ENCODE results near the gene NBPF4. TPM values are rescaled to one million over a fixed set of nuclear protein-coding genes. Genes with fewer than 3 reads are reported as not detected.
"Not testable (repeated sequence)": the region's sequence is repeated elsewhere in the genome, so short reads cannot be mapped to it uniquely, and the experiment has no call there.

Gene NBPF4
- total and polyA plus RNA-seq, 9 donors: 0.05 to 0.11 TPM; not detected in 7

DNA sequence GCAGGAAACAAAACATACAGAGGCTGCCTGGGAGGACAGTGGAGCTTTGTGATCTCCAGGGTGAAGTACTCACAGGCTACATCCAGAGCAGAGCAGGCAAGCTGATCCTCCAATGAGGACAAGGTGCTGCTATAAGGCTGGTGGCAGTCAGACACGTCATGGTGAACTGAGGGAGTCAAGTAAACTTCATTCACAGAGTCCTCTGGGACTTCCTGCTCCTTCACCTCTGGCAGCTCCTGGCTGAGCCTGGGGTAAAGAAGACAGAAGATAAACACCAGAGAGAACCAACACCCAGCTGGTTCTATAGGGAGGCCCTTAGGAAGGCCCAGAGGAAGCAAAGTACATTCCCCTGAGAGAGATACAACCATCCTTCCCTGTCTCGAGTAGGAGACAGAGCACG lies 11.7 kb downstream of the NBPF4 start:
- H3K4me1 ChIP-seq (ENCODE audit: control insufficient read depth, insufficient read depth, low read length); H3K27ac ChIP-seq (ENCODE audit: low read length); H3K9me3 ChIP-seq (replicated peaks; ENCODE audit: control insufficient read depth, low read depth, low read length); H3K27me3 ChIP-seq (ENCODE audit: control insufficient read depth, insufficient read depth, low read length); DNase-seq; H3K36me3 ChIP-seq (ENCODE audit: control insufficient read depth, insufficient read depth, low read length); H3K4me3 ChIP-seq (ENCODE audit: low read length): not testable (repeated sequence)
- no CpG with 5 or more reads among the region's 3 CpGs for WGBS (ENCODE audit: insufficient coverage)

DNA sequence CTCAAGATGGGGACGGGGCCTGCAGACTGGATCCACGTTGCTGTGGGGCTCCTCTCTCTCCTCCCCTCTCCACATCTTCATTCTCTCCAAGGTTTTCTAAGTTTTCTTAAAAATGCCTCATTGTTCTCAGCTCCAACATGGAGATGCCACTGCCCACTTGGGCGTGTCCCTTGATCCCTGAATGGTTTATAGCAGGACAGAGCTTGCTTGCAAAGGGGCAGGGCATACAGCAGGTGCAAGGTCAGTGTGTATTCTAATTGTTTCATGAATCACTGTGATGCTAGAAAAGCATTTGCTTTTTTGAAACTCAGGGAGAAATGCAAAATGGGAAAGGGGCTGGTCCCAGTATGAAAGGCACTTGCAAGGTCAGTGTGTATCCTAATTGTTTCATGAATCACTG lies 13.9 kb downstream of the NBPF4 start:
- not testable (repeated sequence) for DNase-seq; H3K27ac ChIP-seq (ENCODE audit: low read length); H3K27me3 ChIP-seq (ENCODE audit: control insufficient read depth, insufficient read depth, low read length); H3K36me3 ChIP-seq (ENCODE audit: control insufficient read depth, insufficient read depth, low read length); H3K4me3 ChIP-seq (ENCODE audit: low read length); H3K4me1 ChIP-seq (ENCODE audit: control insufficient read depth, insufficient read depth, low read length); H3K9me3 ChIP-seq (replicated peaks; ENCODE audit: control insufficient read depth, low read depth, low read length)
- no CpG with 5 or more reads among the region's 3 CpGs for WGBS (ENCODE audit: insufficient coverage)

DNA sequence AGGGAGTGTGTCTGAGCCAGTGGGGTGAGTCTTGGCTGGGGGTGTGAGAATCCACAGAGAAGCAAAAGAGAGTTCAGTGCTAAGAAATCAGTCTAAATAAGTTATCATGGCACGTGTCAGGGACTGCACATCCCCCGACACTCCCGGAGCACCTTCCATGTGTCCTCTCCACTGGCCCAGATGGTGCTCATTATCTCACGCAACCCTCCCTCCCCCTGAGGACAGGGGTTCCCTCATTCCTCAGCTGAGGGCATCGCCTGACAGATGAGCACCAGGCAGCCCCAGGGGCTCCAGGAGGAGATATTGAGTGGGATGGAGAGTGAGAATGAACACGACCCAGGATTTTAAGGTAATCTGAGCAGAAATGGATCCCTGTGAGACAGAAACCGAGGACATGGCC lies 16.1 kb downstream of the NBPF4 start:
- H3K27ac ChIP-seq (ENCODE audit: low read length); DNase-seq; H3K27me3 ChIP-seq (ENCODE audit: control insufficient read depth, insufficient read depth, low read length); H3K4me3 ChIP-seq (ENCODE audit: low read length); H3K36me3 ChIP-seq (ENCODE audit: control insufficient read depth, insufficient read depth, low read length); H3K4me1 ChIP-seq (ENCODE audit: control insufficient read depth, insufficient read depth, low read length); H3K9me3 ChIP-seq (replicated peaks; ENCODE audit: control insufficient read depth, low read depth, low read length): not testable (repeated sequence)
- WGBS (ENCODE audit: insufficient coverage): no CpG with 5 or more reads among the region's 7 CpGs

DNA sequence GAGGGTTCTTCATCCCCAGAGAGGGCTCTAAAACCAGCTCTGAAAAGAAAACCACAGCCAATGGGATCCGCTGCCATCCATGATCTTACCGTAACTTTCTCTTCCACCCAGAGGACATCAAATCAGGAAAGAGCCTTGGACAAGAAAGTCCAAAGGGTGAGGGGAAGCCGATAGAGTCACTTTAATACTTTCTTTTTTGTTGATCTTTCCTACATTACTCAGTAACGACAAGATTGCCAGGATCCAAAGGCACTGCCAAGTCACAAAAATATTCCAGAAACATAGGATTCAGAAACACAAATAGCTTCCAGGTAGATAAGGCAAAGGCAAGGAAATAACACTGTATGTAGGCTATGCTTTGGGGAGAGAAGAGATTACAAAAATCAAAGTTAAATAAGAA lies 17.0 kb downstream of the NBPF4 start:
- not testable (repeated sequence) for H3K27ac ChIP-seq (ENCODE audit: low read length); H3K27me3 ChIP-seq (ENCODE audit: control insufficient read depth, insufficient read depth, low read length); H3K36me3 ChIP-seq (ENCODE audit: control insufficient read depth, insufficient read depth, low read length); H3K4me1 ChIP-seq (ENCODE audit: control insufficient read depth, insufficient read depth, low read length); H3K4me3 ChIP-seq (ENCODE audit: low read length); H3K9me3 ChIP-seq (replicated peaks; ENCODE audit: control insufficient read depth, low read depth, low read length); DNase-seq
- WGBS (ENCODE audit: insufficient coverage): no CpG with 5 or more reads among the region's 4 CpGs

DNA sequence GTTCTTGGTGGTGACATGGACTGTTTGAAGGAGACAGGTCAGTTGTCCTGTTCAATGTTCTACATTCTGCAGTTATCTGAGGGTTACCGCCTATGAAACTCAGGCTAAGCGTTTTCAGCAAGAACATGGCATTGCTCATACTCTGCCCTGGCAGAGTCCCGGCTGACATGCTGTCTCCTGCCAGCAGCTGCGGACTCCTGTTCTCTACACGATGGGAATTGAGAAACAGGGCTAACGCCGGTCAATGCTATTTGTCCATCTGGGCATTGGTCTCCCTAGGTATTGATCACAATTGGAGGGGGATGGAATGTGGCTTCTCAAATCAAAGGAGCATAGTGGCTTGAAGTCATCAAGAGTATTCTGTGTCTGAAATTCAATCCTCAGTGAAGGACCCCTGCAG lies 20.6 kb downstream of the NBPF4 start:
- not testable (repeated sequence) for H3K27ac ChIP-seq (ENCODE audit: low read length); H3K36me3 ChIP-seq (ENCODE audit: control insufficient read depth, insufficient read depth, low read length); H3K27me3 ChIP-seq (ENCODE audit: control insufficient read depth, insufficient read depth, low read length); H3K4me3 ChIP-seq (ENCODE audit: low read length); H3K4me1 ChIP-seq (ENCODE audit: control insufficient read depth, insufficient read depth, low read length); H3K9me3 ChIP-seq (replicated peaks; ENCODE audit: control insufficient read depth, low read depth, low read length); DNase-seq
- WGBS (ENCODE audit: insufficient coverage): 100% methylated on average over 3 of the region's 7 CpGs

DNA sequence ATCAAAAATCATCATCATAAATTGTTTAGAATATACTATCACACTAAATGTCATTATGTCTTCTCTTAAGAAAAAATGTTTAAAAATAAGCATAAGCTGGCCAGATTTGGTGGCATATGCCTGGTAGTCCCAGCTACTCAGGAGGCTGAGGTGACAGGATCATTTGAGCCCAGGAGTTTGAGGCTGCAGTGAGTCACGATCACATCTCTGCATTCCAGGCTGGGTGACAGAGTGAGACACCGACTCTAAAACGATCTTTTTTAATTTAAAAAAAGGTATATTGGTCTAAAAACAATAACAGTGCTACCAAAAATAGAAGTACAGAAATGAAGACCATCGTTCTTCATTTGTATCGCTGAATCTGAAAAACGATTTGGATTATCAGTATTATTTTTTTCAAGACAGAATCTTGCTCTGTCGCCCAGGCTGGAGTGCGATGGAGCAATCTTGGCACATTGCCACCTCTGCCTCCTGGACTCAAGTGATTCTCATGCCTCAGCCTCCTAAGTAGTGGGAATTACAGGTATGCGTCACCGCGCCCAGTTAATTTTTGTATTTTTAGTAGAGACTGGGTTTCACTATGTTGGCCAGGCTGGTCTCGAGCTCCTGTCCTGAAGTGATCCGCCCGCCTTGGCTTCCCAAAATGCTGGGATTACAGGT lies 26.2 kb downstream of the NBPF4 start:
- not testable (repeated sequence) for H3K4me3 ChIP-seq (ENCODE audit: low read length); H3K4me1 ChIP-seq (ENCODE audit: control insufficient read depth, insufficient read depth, low read length); H3K9me3 ChIP-seq (replicated peaks; ENCODE audit: control insufficient read depth, low read depth, low read length); H3K36me3 ChIP-seq (ENCODE audit: control insufficient read depth, insufficient read depth, low read length); DNase-seq; H3K27me3 ChIP-seq (ENCODE audit: control insufficient read depth, insufficient read depth, low read length); H3K27ac ChIP-seq (ENCODE audit: low read length)
- WGBS (ENCODE audit: insufficient coverage): no CpG with 5 or more reads among the region's 14 CpGs

DNA sequence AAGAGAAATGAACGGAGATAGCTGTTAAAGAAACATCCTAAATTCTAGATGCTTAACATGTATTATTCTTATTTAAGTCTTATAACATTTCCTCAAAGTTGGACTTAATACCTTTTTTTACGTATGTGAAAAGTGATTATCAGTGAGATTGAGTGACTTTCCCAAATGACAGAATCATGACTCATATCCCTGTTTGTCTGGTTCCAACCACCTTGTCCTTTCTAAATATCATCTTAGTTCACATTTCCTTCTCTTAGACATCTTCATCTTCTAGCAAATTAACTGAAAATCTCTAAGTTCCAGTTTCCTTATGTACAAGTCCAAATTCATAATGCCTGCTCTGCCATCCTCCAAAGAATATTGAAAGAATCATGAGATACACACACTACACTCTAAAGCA lies 26.9 kb downstream of the NBPF4 start:
- not testable (repeated sequence) for DNase-seq; H3K4me1 ChIP-seq (ENCODE audit: control insufficient read depth, insufficient read depth, low read length); H3K36me3 ChIP-seq (ENCODE audit: control insufficient read depth, insufficient read depth, low read length); H3K9me3 ChIP-seq (replicated peaks; ENCODE audit: control insufficient read depth, low read depth, low read length); H3K27me3 ChIP-seq (ENCODE audit: control insufficient read depth, insufficient read depth, low read length); H3K4me3 ChIP-seq (ENCODE audit: low read length); H3K27ac ChIP-seq (ENCODE audit: low read length)
- WGBS (ENCODE audit: insufficient coverage): no CpG with 5 or more reads among the region's 2 CpGs

DNA sequence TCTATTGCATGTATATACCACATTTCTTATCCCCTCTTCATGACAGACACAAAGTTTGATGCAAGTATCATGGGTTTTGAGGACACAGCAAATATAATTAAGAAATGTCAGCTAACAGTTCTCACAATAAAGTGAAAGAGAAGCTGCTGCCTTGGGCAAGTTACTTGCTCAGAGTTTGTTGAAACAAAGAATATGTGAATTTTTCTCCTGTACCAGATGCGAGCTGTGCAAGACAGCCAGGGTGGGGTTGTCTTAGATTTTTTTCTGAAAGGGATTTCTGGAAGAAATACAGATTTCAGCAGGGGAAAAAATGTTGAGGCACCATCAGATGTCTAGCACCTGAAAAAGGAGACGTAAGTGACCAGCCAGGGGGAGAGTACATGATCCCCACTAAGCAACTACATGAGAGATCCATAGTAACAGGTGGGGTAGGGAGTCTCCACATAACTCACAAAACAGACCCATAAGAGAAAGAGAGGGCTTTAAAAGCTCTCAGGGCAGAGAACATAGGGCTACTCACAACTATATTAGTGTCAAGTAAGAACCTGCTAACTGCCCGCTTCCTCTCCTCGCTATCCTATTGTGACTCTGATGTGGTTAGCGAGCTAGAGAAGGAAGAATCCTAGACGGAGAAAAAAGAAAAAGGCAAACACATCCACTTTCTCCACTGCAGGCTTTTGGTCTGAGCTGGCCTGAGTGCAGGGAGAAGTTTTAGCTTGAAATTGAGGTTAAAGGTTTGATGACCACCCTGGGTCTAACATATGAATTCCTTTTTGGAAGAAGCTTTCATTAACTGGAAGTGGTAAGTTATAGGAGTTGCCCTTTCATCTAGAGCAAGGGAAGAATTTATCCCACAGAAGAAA lies 27.6 kb downstream of the NBPF4 start:
- H3K36me3 ChIP-seq (ENCODE audit: control insufficient read depth, insufficient read depth, low read length); DNase-seq; H3K4me1 ChIP-seq (ENCODE audit: control insufficient read depth, insufficient read depth, low read length); H3K9me3 ChIP-seq (replicated peaks; ENCODE audit: control insufficient read depth, low read depth, low read length); H3K4me3 ChIP-seq (ENCODE audit: low read length); H3K27ac ChIP-seq (ENCODE audit: low read length); H3K27me3 ChIP-seq (ENCODE audit: control insufficient read depth, insufficient read depth, low read length): not testable (repeated sequence)
- no CpG with 5 or more reads among the region's 6 CpGs for WGBS (ENCODE audit: insufficient coverage)

DNA sequence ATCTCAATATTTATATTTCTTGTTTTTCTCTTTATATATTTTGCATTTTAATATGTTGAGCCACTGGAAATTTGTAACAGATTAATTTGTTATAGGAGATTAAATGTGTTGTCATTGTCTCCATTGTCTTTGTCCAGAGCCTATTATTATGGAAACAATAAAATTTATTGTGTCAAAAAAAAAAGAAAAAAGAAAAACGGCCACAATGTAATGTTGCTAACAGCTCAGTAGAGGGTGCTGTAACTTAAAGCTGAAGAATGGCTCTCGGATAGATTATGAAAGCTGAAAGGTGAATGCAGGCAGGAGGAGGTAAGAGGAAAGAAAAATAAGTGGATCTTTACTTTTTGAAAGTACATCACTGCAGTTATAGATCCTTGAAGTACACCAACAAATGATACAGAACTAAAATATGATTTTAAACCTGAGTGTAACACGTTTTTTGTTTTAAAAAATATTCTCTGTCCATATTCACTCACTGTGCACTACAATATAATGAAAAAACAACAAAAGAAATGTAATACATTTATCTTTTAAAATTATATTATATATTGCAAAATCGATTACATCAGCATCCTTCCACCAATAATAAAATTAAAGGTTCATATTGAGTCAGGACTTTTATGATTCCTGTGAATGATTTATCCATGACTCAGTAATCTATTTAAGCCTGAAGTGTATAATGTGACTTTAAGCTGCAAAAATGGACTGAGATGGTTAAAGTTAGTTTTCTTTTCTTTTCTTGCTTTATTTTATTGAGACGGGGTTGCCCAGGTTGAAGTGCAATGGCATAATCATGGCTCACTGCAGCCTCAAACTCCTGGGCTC lies 29.0 kb downstream of the NBPF4 start:
- H3K27ac ChIP-seq (ENCODE audit: low read length); H3K4me1 ChIP-seq (ENCODE audit: control insufficient read depth, insufficient read depth, low read length); H3K36me3 ChIP-seq (ENCODE audit: control insufficient read depth, insufficient read depth, low read length); H3K27me3 ChIP-seq (ENCODE audit: control insufficient read depth, insufficient read depth, low read length); DNase-seq; H3K9me3 ChIP-seq (replicated peaks; ENCODE audit: control insufficient read depth, low read depth, low read length); H3K4me3 ChIP-seq (ENCODE audit: low read length): not testable (repeated sequence)
- WGBS (ENCODE audit: insufficient coverage): no CpG with 5 or more reads among the region's 5 CpGs

DNA sequence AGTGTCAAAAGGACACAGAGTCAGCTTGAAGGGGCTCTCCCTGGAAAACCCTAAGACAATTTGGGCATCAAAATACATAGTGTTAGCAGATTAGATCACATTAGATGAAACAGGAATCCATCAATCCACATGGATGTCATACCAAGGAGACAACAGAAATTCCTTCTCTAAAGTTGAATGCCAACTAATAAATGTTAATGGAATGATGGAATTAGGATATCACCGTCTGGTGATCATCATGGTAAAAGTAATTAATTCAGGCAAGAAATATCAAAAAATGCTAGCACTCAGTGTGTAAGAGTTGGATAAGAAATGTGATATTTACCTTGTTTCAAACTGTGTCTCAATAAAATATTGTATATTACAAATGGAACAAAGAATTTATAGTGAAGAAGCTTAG lies 32.9 kb downstream of the NBPF4 start:
- no peak for DNase-seq
- WGBS (ENCODE audit: insufficient coverage): no CpG with 5 or more reads among the region's 1 CpG
- Histone ChIP-seq H3K36me3 (ENCODE audit: control insufficient read depth, insufficient read depth, low read length) (no peaks in the 10 kb centered on the region), H3K9me3 (replicated peaks; ENCODE audit: control insufficient read depth, low read depth, low read length) (no peaks in the 10 kb centered on the region), H3K27ac (ENCODE audit: low read length) (no peak overlapping the region), H3K27me3 (ENCODE audit: control insufficient read depth, insufficient read depth, low read length) (no peaks in the 10 kb centered on the region), H3K4me3 (ENCODE audit: low read length) (no peak overlapping the region), H3K4me1 (ENCODE audit: control insufficient read depth, insufficient read depth, low read length) (peaks cover 7% of the 10 kb centered on the region)
